SK-N-SH (cell line): ENCODE results near the gene ZNF613. TPM values are rescaled to one million over a fixed set of nuclear protein-coding genes. Genes with fewer than 3 reads are reported as not detected.
"Not testable (repeated sequence)": the region's sequence is repeated elsewhere in the genome, so short reads cannot be mapped to it uniquely, and the experiment has no call there.

ENCODE experiments used
- CTCF ChIA-PET: fragments of 300-600, 350-600 bp; formaldehyde crosslinking; extraction: SDS; loops from one replicate; lab custom pipeline; 2021; lab: Yijun Ruan, JAX
- POLR2A ChIA-PET: fragments of 350-600 bp; sonication (Branson Sonifier 250); formaldehyde crosslinking; extraction: SDS; loops from one replicate; lab custom pipeline; 2020; ENCODE audit warnings: antibody characterized with exemption, inconsistent platforms; lab: Yijun Ruan, JAX
- DNase-seq: peaks from one replicate; pipeline ENCODE4 v3.0.0; 2012
- H2AFZ ChIP-seq: fragments of 200-600 bp; sonication (generic); 2 replicates; pipeline ENCODE4 v1.8.1; 2016; ENCODE audit warnings: antibody characterized with exemption, mild to moderate bottlenecking, low read depth
- H3F3A ChIP-seq: fragments of 200-600 bp; sonication (generic); replicated peaks from 2 replicates; pipeline ENCODE3; 2016; ENCODE audit warnings: antibody characterized with exemption, mild to moderate bottlenecking; ENCODE audit not compliant: insufficient read depth
- H3K27ac ChIP-seq, 2 experiments: fragments of 200-500 bp in 1 of 2; fragments of 200-600 bp in 1 of 2; sonication (Bioruptor generic) in 1 of 2; sonication (generic), shearing (Covaris generic) in 1 of 2; 2 replicates each; pipeline versions ENCODE4 v1.5.1 to v1.6.1; 2014 to 2016; ENCODE audit warnings: low read depth in 2 of 2, inconsistent platforms in 1 of 2, low read length in 1 of 2, mild to moderate bottlenecking in 1 of 2, mixed read lengths in 1 of 2
- H3K27me3 ChIP-seq: fragments of 200-600 bp; sonication (generic), shearing (Covaris generic); 2 replicates; pipeline ENCODE4 v1.6.1; 2016; ENCODE audit warnings: mixed run types; ENCODE audit not compliant: insufficient read depth
- H3K36me3 ChIP-seq, 2 experiments: fragments of 200-500 bp in 1 of 2; fragments of 200-600 bp in 1 of 2; sonication (Bioruptor generic) in 1 of 2; sonication (generic) in 1 of 2; replicated peaks in 1 of 2; 2 replicates each; pipeline versions ENCODE3 to v1.5.1; 2014 to 2016; ENCODE audit warnings: low read length in 1 of 2, mild to moderate bottlenecking in 1 of 2; ENCODE audit not compliant: insufficient read depth in 2 of 2, control insufficient read depth in 1 of 2
- H3K4me1 ChIP-seq, 2 experiments: fragments of 200-500 bp in 1 of 2; fragments of 200-600 bp in 1 of 2; sonication (Bioruptor generic) in 1 of 2; sonication (generic), shearing (Covaris generic) in 1 of 2; 2 replicates each; pipeline versions ENCODE4 v1.5.1 to v1.6.1; 2014 to 2016; ENCODE audit warnings: low read depth in 1 of 2, low read length in 1 of 2, mixed run types in 1 of 2; ENCODE audit not compliant: insufficient read depth in 2 of 2, control insufficient read depth in 1 of 2
- H3K4me2 ChIP-seq: fragments of 200-600 bp; sonication (generic), shearing (Covaris generic); 2 replicates; pipeline ENCODE4 v1.6.1; 2017; ENCODE audit warnings: mixed run types
- H3K4me3 ChIP-seq, 2 experiments: fragments of 200-500 bp in 1 of 2; fragments of 200-600 bp in 1 of 2; sonication (Bioruptor generic) in 1 of 2; sonication (generic), shearing (Covaris generic) in 1 of 2; 2 replicates each; pipeline versions ENCODE4 v1.5.1 to v1.8.1; 2014 to 2016; ENCODE audit warnings: low read depth in 2 of 2, inconsistent platforms in 1 of 2, low read length in 1 of 2, mild to moderate bottlenecking in 1 of 2, mixed read lengths in 1 of 2, moderate library complexity in 1 of 2
- H3K79me2 ChIP-seq: fragments of 200-600 bp; sonication (generic); 2 replicates; pipeline ENCODE4 v1.8.1; 2017; ENCODE audit warnings: mild to moderate bottlenecking; ENCODE audit not compliant: insufficient read depth
- H3K9ac ChIP-seq: fragments of 200-600 bp; sonication (generic); 2 replicates; pipeline ENCODE4 v1.6.1; 2017; ENCODE audit warnings: mixed run types
- H3K9me2 ChIP-seq: fragments of 200-600 bp; sonication (generic); 2 replicates; pipeline ENCODE4 v1.6.1; 2017; ENCODE audit warnings: mixed run types
- H3K9me3 ChIP-seq: fragments of 200-600 bp; sonication (generic); 2 replicates; pipeline ENCODE4 v1.6.1; 2017; ENCODE audit warnings: mixed run types, mild to moderate bottlenecking, moderate library complexity
- H4K20me1 ChIP-seq: fragments of 200-600 bp; sonication (generic); 2 replicates; pipeline ENCODE4 v1.6.1; 2017; ENCODE audit warnings: mild to moderate bottlenecking, mixed run types; ENCODE audit not compliant: insufficient read depth
- CHD2 ChIP-seq: fragments of 150-350 bp; IDR thresholded peaks from 2 replicates; pipeline ENCODE4 v1.6.1; 2018; ENCODE audit warnings: low read length; ENCODE audit not compliant: partially characterized antibody
- CTCF ChIP-seq: fragments of 200-600 bp; sonication (generic); IDR thresholded peaks from 2 replicates; pipeline ENCODE4 v1.6.1; 2017; ENCODE audit warnings: antibody characterized with exemption, mild to moderate bottlenecking, moderate library complexity
- ELF1 ChIP-seq: IDR thresholded peaks from 2 replicates; pipeline ENCODE4 v1.4.0; 2012
- GATA2 ChIP-seq: sonication (generic); formaldehyde crosslinking; IDR thresholded peaks from 2 replicates; pipeline ENCODE4 v1.5.0; 2020; ENCODE audit warnings: mild to moderate bottlenecking, missing genetic modification reagents
- MAX ChIP-seq: IDR thresholded peaks from 2 replicates; pipeline ENCODE4 v1.4.0; 2012; ENCODE audit warnings: low read depth
- MXI1 ChIP-seq: IDR thresholded peaks from 2 replicates; pipeline ENCODE4 v1.6.1; 2012; ENCODE audit warnings: mild to moderate bottlenecking, low read depth, low read length, improper control_type of control experiment
- NFIC ChIP-seq: IDR thresholded peaks from 2 replicates; pipeline ENCODE4 v1.4.0; 2012; ENCODE audit warnings: borderline replicate concordance
- NRF1 ChIP-seq: IDR thresholded peaks from 2 replicates; pipeline ENCODE4 v1.6.1; 2012; ENCODE audit warnings: low read depth, mild to moderate bottlenecking, low read length
- POLR2AphosphoS5 ChIP-seq: IDR thresholded peaks from 2 replicates; pipeline ENCODE4 v1.6.1; 2012; ENCODE audit warnings: low read depth, low read length
- RCOR1 ChIP-seq: fragments of 150-350 bp; IDR thresholded peaks from 2 replicates; pipeline ENCODE4 v1.6.1; 2017; ENCODE audit warnings: antibody characterized with exemption, low read length
- REST ChIP-seq: IDR thresholded peaks from 2 replicates; pipeline ENCODE4 v1.6.1; 2012; ENCODE audit warnings: mild to moderate bottlenecking, low read depth, low read length, moderate library complexity
- RXRA ChIP-seq: IDR thresholded peaks from 2 replicates; pipeline ENCODE4 v1.4.0; 2012; ENCODE audit warnings: low read depth, mild to moderate bottlenecking, borderline replicate concordance
- SIN3A ChIP-seq: IDR thresholded peaks from 2 replicates; pipeline ENCODE4 v1.6.1; 2012; ENCODE audit warnings: low read depth, mild to moderate bottlenecking, low read length, moderate library complexity, borderline replicate concordance
- TCF12 ChIP-seq: IDR thresholded peaks from 2 replicates; pipeline ENCODE4 v1.4.0; 2012
- TEAD4 ChIP-seq: IDR thresholded peaks from 2 replicates; pipeline ENCODE4 v1.4.0; 2012; ENCODE audit warnings: mild to moderate bottlenecking, borderline replicate concordance; ENCODE audit not compliant: insufficient read depth
- USF2 ChIP-seq: fragments of 150-350 bp; IDR thresholded peaks from 2 replicates; pipeline ENCODE4 v1.6.1; 2017; ENCODE audit warnings: antibody characterized with exemption, low read length, low read depth, borderline replicate concordance
- YY1 ChIP-seq: IDR thresholded peaks from 2 replicates; pipeline ENCODE4 v1.4.0; 2012; ENCODE audit warnings: low read depth, mild to moderate bottlenecking
- WGBS: methylation state at CpG from one replicate; pipeline ENCODE4 v1.1.6; 2017; ENCODE audit warnings: low lambda C conversion rate; 5-methylcytosine and 5-hydroxymethylcytosine counted together
- polyA plus RNA-seq, 3 experiments: library from polyadenylated mRNA; depleted of rRNA; stranded (reverse); fragments of >200 nt; gene quantifications; 2 replicates each; pipeline ENCODE4 v1.2.3, GENCODE V29; 2012

ZNF613 gene
- polyA plus RNA-seq, 1 of the 3 experiments (the other 2 are of a cell fraction) = 2.2 TPM

GRCh38 chr19:51948975-51949374 is 21.7 kb downstream of the ZNF613 start:
- Histone ChIP-seq H3K27me3 (no peaks in the 10 kb centered on the region), H3F3A (no peaks in the 10 kb centered on the region), H3K27ac (no peak overlapping the region), H3K4me1 (no peaks in the 10 kb centered on the region), H3K4me3 (peak overlapping the region; percentile 37 to 46; a peak in 3 of 4 replicates), H3K4me2 (peak overlapping the region; percentile 28; the same call in 1 of the 2 replicates), H3K9me3 (peaks cover 4% of the 10 kb centered on the region; the same call in 1 of the 2 replicates), H3K9ac (no peak overlapping the region), H4K20me1 (no peaks in the 10 kb centered on the region), H2AFZ (peak overlapping the region; percentile 55; the same call in 1 of the 2 replicates), H3K9me2 (no peaks in the 10 kb centered on the region), H3K79me2 (no peaks in the 10 kb centered on the region), H3K36me3 (peaks cover 12 to 22% of the 10 kb centered on the region in 2 experiments)
- 11% methylated on average over 20 of the region's 25 CpGs for WGBS
- peak; percentile 70 for DNase-seq
- ChIA-PET POLR2A (no interaction called here), CTCF (no interaction called here)
- TF ChIP-seq TEAD4 (no peak), ELF1 (0 out of 2 replicates have a peak, but pooled peaks have one; percentile 19)

- H3K9ac ChIP-seq, DNase-seq, CTCF ChIA-PET, H4K20me1 ChIP-seq, H3K4me2 ChIP-seq, H3K79me2 ChIP-seq, H3K9me3 ChIP-seq, H3K9me2 ChIP-seq, H3K36me3 ChIP-seq, H3K4me1 ChIP-seq, H3K27me3 ChIP-seq, H3K4me3 ChIP-seq, H3F3A ChIP-seq, H3K27ac ChIP-seq, POLR2A ChIA-PET, H2AFZ ChIP-seq: not testable (repeated sequence)
- WGBS = 44% methylated on average over 4 of the region's 4 CpGs
Observed at GRCh38 chr19:51957846-51958245, 30.6 kb downstream of the ZNF613 start.

GRCh38 chr19:51959791-51960190 is 32.5 kb downstream of the ZNF613 start:
- no peaks in the 10 kb centered on the region; the same call in 1 of the 2 replicates for H3K9me3 ChIP-seq
- POLR2A ChIA-PET = no interaction called here
- H3F3A ChIP-seq = no peaks in the 10 kb centered on the region
- CTCF ChIA-PET = no interaction called here
- no peak overlapping the region for H3K4me2 ChIP-seq
- DNase-seq = no peak
- no peak overlapping the region for H3K27ac ChIP-seq
- 69% methylated on average over 4 of the region's 4 CpGs for WGBS
- no peaks in the 10 kb centered on the region for H3K4me1 ChIP-seq
- no peak overlapping the region for H3K4me3 ChIP-seq
- H3K9ac ChIP-seq = no peak overlapping the region
- H3K27me3 ChIP-seq = no peaks in the 10 kb centered on the region
- H3K9me2 ChIP-seq = no peaks in the 10 kb centered on the region
- no peaks in the 10 kb centered on the region for H3K79me2 ChIP-seq
- TF ChIP-seq CHD2 (no peak), RXRA (no peak), SIN3A (no peak), YY1 (no peak), RCOR1 (no peak), TEAD4 (no peak), NFIC (no peak), USF2 (no peak), TCF12 (no peak), NRF1 (no peak), REST (no peak), GATA2 (CRISPR knock-in tag) (no peak), CTCF (no peak), MXI1 (no peak), MAX (no peak), POLR2AphosphoS5 (no peak)
- H2AFZ ChIP-seq = no peak overlapping the region
- peaks cover 4 to 16% of the 10 kb centered on the region in 2 experiments for H3K36me3 ChIP-seq
- H4K20me1 ChIP-seq = no peaks in the 10 kb centered on the region
